SK-N-SH treated with all-trans-retinoic acid at 6 μM for 48 hours (cell line): ENCODE data around the gene OR2T35.

Source experiments
- BACH2 ChIP-seq: fragments of 250-450 bp; sonication (Bioruptor Pico); IDR thresholded peaks from 2 replicates; pipeline ENCODE4 v1.9.0; 2021; ENCODE audit warnings: mild to moderate bottlenecking, borderline replicate concordance
- RARB ChIP-seq: fragments of 250-450 bp; sonication (Bioruptor Pico); IDR thresholded peaks from 2 replicates; pipeline ENCODE4 v1.8.0; 2021; ENCODE audit warnings: mild to moderate bottlenecking, moderate library complexity
- TCF4 ChIP-seq: fragments of 250-450 bp; sonication (Bioruptor Pico); IDR thresholded peaks from 2 replicates; pipeline ENCODE4 v1.8.0; 2021; ENCODE audit warnings: mild to moderate bottlenecking, moderate library complexity, borderline replicate concordance
- ZFP3 ChIP-seq: fragments of 250-450 bp; sonication (Bioruptor Pico); IDR thresholded peaks from 2 replicates; pipeline ENCODE4 v1.5.0; 2020; ENCODE audit warnings: mild to moderate bottlenecking, moderate library complexity
- TF ChIP-seq, protein P1 (sequence below): fragments of 250-450 bp; sonication (Bioruptor Pico); IDR thresholded peaks from 2 replicates; pipeline ENCODE4 v1.5.1; 2020; ENCODE audit warnings: low read depth, mild to moderate bottlenecking, moderate library complexity

DNA sequence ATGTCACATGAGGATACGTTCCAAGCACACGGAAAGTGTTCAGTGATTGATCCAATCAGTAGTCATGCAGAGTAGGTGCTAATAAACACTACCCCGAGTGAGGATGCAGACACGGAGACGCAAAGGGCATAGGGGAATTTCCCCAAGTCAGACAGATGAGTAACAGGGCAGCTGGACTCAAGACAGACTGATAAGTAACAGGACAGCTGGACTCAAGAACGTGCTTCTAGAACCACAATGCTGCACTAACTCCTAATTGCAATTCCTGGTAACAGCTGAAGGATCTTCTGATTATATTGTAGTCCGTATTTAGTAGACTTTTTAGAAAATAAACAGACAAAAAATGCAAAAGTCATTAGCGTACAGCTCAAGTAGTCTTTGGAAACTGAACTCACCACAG lies 45.7 kb downstream of the OR2T35 start:
- no peak for TF ChIP-seq BACH2 (CRISPR knock-in tag)
- TF ChIP-seq TCF4 (CRISPR knock-in tag): no peak
- TF ChIP-seq, protein P1, sequence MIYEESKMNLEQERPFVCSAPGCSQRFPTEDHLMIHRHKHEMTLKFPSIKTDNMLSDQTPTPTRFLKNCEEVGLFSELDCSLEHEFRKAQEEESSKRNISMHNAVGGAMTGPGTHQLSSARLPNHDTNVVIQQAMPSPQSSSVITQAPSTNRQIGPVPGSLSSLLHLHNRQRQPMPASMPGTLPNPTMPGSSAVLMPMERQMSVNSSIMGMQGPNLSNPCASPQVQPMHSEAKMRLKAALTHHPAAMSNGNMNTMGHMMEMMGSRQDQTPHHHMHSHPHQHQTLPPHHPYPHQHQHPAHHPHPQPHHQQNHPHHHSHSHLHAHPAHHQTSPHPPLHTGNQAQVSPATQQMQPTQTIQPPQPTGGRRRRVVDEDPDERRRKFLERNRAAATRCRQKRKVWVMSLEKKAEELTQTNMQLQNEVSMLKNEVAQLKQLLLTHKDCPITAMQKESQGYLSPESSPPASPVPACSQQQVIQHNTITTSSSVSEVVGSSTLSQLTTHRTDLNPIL: no peak
- TF ChIP-seq ZFP3 (CRISPR knock-in tag): no peak
- TF ChIP-seq RARB (CRISPR knock-in tag): no peak
